ENCODE data around the gene RSU1. TPM values are rescaled to one million over a fixed set of nuclear protein-coding genes. Genes with fewer than 3 reads are reported as not detected.

Gene RSU1
- total RNA-seq, 1 donor from 2014 or later: 77.8 TPM

DNA sequence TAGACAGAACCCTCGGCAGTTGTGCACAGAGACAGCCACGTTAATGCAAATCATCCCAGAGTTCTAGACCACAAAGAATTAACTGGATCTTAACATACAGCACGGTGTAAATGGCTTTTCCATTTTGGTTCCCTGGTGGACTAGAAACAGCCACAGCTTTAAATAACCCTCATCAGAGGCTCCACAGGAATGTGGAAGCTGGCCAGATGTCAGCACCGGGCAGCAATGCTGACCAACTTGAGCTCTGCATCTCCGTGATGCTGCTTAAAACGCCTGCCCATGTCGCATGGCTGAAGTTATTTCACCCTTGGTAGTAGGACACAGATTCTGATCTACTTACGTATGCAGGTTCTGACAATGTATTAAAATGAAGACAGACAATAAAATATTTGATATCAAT lies 24.5 kb downstream of the RSU1 start:
- intact Hi-C loops (cut with DNase I): no loop called here
- DNase-seq: no peak
- no peak overlapping the region for H3K27ac ChIP-seq

DNA sequence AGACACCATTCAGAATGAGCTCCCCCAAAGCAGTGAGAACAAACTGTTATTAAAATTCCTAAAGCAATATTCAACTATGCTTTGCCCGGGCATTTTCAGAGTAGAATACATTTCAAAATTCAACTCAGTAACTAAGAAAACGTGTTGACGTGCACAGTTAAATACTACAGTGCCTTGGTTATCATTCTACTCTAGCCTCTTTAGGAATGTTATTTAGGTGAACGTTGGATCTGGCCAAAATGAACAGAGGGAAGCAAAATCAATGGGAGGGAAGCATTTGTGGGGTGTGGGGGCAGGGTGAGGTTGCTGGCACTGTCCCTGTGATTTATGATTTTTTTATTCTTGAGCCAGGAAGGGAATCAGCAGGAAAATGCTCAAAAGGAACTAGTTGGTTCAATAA lies 27.5 kb downstream of the RSU1 start:
- intact Hi-C loops (cut with DNase I): no loop called here
- DNase-seq: no peak
- Histone ChIP-seq H3K4me1 (no peaks in the 10 kb centered on the region), H3K4me3 (no peak overlapping the region), H3K9me3 (no peaks in the 10 kb centered on the region), H3K27me3 (no peaks in the 10 kb centered on the region), H3K36me3 (no peaks in the 10 kb centered on the region), H3K27ac (no peak overlapping the region)
- TF ChIP-seq, protein P1, sequence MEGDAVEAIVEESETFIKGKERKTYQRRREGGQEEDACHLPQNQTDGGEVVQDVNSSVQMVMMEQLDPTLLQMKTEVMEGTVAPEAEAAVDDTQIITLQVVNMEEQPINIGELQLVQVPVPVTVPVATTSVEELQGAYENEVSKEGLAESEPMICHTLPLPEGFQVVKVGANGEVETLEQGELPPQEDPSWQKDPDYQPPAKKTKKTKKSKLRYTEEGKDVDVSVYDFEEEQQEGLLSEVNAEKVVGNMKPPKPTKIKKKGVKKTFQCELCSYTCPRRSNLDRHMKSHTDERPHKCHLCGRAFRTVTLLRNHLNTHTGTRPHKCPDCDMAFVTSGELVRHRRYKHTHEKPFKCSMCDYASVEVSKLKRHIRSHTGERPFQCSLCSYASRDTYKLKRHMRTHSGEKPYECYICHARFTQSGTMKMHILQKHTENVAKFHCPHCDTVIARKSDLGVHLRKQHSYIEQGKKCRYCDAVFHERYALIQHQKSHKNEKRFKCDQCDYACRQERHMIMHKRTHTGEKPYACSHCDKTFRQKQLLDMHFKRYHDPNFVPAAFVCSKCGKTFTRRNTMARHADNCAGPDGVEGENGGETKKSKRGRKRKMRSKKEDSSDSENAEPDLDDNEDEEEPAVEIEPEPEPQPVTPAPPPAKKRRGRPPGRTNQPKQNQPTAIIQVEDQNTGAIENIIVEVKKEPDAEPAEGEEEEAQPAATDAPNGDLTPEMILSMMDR (IDR thresholded peaks at IDR 0.05): no peak
- no peak for ATAC-seq

More for the DNA sequence above, 24.5 kb downstream of the RSU1 start:
- no peak for ATAC-seq
- Histone ChIP-seq H3K36me3 (no peaks in the 10 kb centered on the region), H3K9me3 (no peaks in the 10 kb centered on the region), H3K27me3 (no peaks in the 10 kb centered on the region), H3K4me3 (no peak overlapping the region), H3K4me1 (no peaks in the 10 kb centered on the region)
- TF ChIP-seq, protein P1 (IDR thresholded peaks at IDR 0.05): no peak

GRCh38 chr10:16789261-16789660 lies 28.0 kb downstream of the RSU1 start:
- Histone ChIP-seq H3K4me1 (no peaks in the 10 kb centered on the region), H3K4me3 (no peak overlapping the region), H3K27ac (no peak overlapping the region), H3K36me3 (no peaks in the 10 kb centered on the region), H3K9me3 (no peaks in the 10 kb centered on the region), H3K27me3 (no peaks in the 10 kb centered on the region)
- no peak for DNase-seq
- ATAC-seq: no peak
- TF ChIP-seq, protein P1 (IDR thresholded peaks at IDR 0.05): no peak
- intact Hi-C loops (cut with DNase I): no loop called here

- no peak overlapping the region for H3K4me3 ChIP-seq
Measured at GRCh38 chr10:16788778-16789177, 28.4 kb downstream of the RSU1 start.

DNA sequence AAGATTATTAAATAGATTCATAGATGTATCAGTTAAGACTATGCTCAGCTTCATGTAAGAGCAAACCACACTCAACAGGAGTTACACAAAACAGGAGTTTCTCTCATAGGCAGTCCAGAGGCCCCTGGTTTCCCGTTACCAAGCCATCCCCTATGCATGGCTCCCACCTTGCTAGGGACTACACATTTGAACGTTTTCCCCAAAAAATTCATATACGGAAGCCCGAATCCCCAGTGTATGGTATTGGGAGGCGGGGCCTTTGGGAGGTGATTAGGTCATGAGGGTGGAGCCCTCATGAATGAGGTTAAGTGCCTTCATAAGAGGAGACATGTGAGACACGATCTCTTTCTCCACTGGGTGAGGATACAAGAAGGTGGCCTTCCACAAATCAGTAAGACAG lies 29.1 kb downstream of the RSU1 start:
- Histone ChIP-seq H3K27me3 (no peaks in the 10 kb centered on the region), H3K9me3 (no peaks in the 10 kb centered on the region), H3K4me3 (no peak overlapping the region), H3K4me1 (no peaks in the 10 kb centered on the region), H3K27ac (no peak overlapping the region), H3K36me3 (no peaks in the 10 kb centered on the region)
- no peak for ATAC-seq
- TF ChIP-seq, protein P1 (IDR thresholded peaks at IDR 0.05): no peak
- intact Hi-C loops (cut with DNase I): no loop called here
- no peak for DNase-seq

More at GRCh38 chr10:16788778-16789177, 28.4 kb downstream of the RSU1 start:
- no peaks in the 10 kb centered on the region for H3K9me3 ChIP-seq
- no peak for DNase-seq
- intact Hi-C loops (cut with DNase I): no loop called here
- TF ChIP-seq, protein P1 (IDR thresholded peaks at IDR 0.05): no peak
- no peak overlapping the region for H3K27ac ChIP-seq
- H3K4me1 ChIP-seq: no peaks in the 10 kb centered on the region
- H3K27me3 ChIP-seq: no peaks in the 10 kb centered on the region
- H3K36me3 ChIP-seq: no peaks in the 10 kb centered on the region
- ATAC-seq: no peak

DNA sequence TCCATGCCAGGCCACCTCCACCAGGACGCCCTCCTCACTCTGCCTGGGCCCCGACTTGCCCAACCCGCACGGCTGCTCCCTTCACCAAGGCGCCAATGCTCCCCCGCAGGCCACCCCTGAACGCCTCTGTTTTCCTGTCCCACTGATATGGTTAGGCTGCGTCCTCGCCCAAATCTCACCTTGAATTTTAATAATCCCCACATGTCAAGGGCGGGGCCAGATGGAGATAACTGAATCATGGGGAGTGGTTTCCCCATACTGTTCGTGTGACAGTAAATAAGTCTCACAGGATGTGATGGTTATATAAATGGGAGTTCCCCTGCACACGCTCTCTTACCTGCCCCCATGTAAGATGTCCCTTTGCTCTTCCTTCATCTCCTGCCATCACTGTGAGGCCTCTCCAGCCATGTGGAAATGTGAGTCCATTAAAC lies 29.8 kb downstream of the RSU1 start:
- TF ChIP-seq, protein P1 (IDR thresholded peaks at IDR 0.05): no peak
- ATAC-seq (no peak), DNase-seq (no peak)
- Histone ChIP-seq H3K36me3 (no peaks in the 10 kb centered on the region), H3K27me3 (no peaks in the 10 kb centered on the region), H3K27ac (no peak overlapping the region), H3K9me3 (no peaks in the 10 kb centered on the region), H3K4me1 (no peaks in the 10 kb centered on the region), H3K4me3 (no peak overlapping the region)
- intact Hi-C loops (cut with DNase I): no loop called here

Data from upper lobe of right lung (tissue), 1 donor.